Neuronal stem cell (in vitro differentiated cells): Measurements from ENCODE around the gene ZGRF1.

Experiments
- DNase-seq: peaks from one replicate; pipeline ENCODE4 v3.0.0-alpha.2; 2013; ENCODE audit warnings: low spot score
- H2AFZ ChIP-seq: one replicate; pipeline ENCODE4 v1.6.1; 2013; ENCODE audit warnings: mild to moderate bottlenecking, low read length, inconsistent platforms
- H2AK5ac ChIP-seq: 2 replicates; pipeline ENCODE4 v1.6.1; 2013; ENCODE audit warnings: low read depth, mild to moderate bottlenecking, inconsistent platforms, low read length, moderate library complexity, mixed read lengths
- H2BK120ac ChIP-seq: 2 replicates; pipeline ENCODE4 v1.6.1; 2013; ENCODE audit warnings: low read depth, mild to moderate bottlenecking, inconsistent platforms, low read length, moderate library complexity, mixed read lengths
- H2BK12ac ChIP-seq: one replicate; pipeline ENCODE4 v1.6.1; 2013; ENCODE audit warnings: low read length, inconsistent platforms
- H2BK15ac ChIP-seq: 2 replicates; pipeline ENCODE4 v1.6.1; 2013; ENCODE audit warnings: mild to moderate bottlenecking, low read length, inconsistent platforms, mixed read lengths
- H2BK5ac ChIP-seq: one replicate; pipeline ENCODE4 v1.6.1; 2013; ENCODE audit warnings: inconsistent platforms, mild to moderate bottlenecking, low read length, moderate library complexity
- H3K14ac ChIP-seq: one replicate; pipeline ENCODE4 v1.6.1; 2013; ENCODE audit warnings: low read length, inconsistent platforms
- H3K18ac ChIP-seq: 2 replicates; pipeline ENCODE4 v1.6.1; 2013; ENCODE audit warnings: low read length, inconsistent platforms
- H3K23ac ChIP-seq: 2 replicates; pipeline ENCODE4 v1.6.1; 2013; ENCODE audit warnings: low read depth, mild to moderate bottlenecking, mixed read lengths, low read length, inconsistent platforms; ENCODE audit not compliant: poor library complexity
- H3K27ac ChIP-seq: replicated peaks from 3 replicates; pipeline ENCODE4 v1.5.1; 2013; ENCODE audit warnings: low read length, inconsistent platforms
- H3K27me3 ChIP-seq, 3 experiments: 2 replicates each; pipeline ENCODE4 v1.6.1; 2013; ENCODE audit warnings: low read length in 3 of 3, mild to moderate bottlenecking in 2 of 3, inconsistent platforms in 1 of 3, low read depth in 1 of 3, mixed read lengths in 1 of 3, moderate library complexity in 1 of 3; ENCODE audit not compliant: control insufficient read depth in 3 of 3, insufficient read depth in 3 of 3
- H3K36me3 ChIP-seq, 2 donors: replicated peaks in 1 of 2; 2 replicates each; pipeline ENCODE4 v1.6.1; 2013; ENCODE audit warnings: low read length in 2 of 2; ENCODE audit not compliant: control insufficient read depth in 2 of 2, insufficient read depth in 2 of 2
- H3K4ac ChIP-seq: 2 replicates; pipeline ENCODE4 v1.6.1; 2013; ENCODE audit warnings: inconsistent platforms, mild to moderate bottlenecking, low read length, moderate library complexity
- H3K4me1 ChIP-seq, 2 donors: 1 replicate in 1 of 2; 2 replicates in 1 of 2; pipeline ENCODE4 v1.6.1; 2013; ENCODE audit warnings: low read length in 2 of 2, low read depth in 1 of 2; ENCODE audit not compliant: control insufficient read depth in 2 of 2, insufficient read depth in 1 of 2
- H3K4me2 ChIP-seq: one replicate; pipeline ENCODE4 v1.6.1; 2013; ENCODE audit warnings: mild to moderate bottlenecking, low read length, inconsistent platforms; ENCODE audit not compliant: insufficient read depth, poor library complexity, severe bottlenecking
- H3K4me3 ChIP-seq, 2 donors: 2 replicates each; pipeline ENCODE4 v1.5.1; 2013; ENCODE audit warnings: low read length in 2 of 2, mild to moderate bottlenecking in 2 of 2, inconsistent platforms in 1 of 2, moderate library complexity in 1 of 2
- H3K79me1 ChIP-seq: one replicate; pipeline ENCODE4 v1.6.1; 2013; ENCODE audit warnings: low read depth, mild to moderate bottlenecking, inconsistent platforms, low read length, moderate library complexity
- H3K9ac ChIP-seq: one replicate; pipeline ENCODE4 v1.6.1; 2013; ENCODE audit warnings: mild to moderate bottlenecking, low read depth, low read length, inconsistent platforms; ENCODE audit not compliant: poor library complexity
- H3K9me3 ChIP-seq, 2 donors: replicated peaks in 1 of 2; 2 replicates each; pipeline versions ENCODE3 to v1.6.1; 2013; ENCODE audit warnings: low read length in 2 of 2, mild to moderate bottlenecking in 2 of 2, inconsistent platforms in 1 of 2, low read depth in 1 of 2, mixed read lengths in 1 of 2, moderate library complexity in 1 of 2; ENCODE audit not compliant: control insufficient read depth in 2 of 2, insufficient read depth in 1 of 2
- H4K8ac ChIP-seq: one replicate; pipeline ENCODE4 v1.6.1; 2013; ENCODE audit warnings: low read depth, mild to moderate bottlenecking, inconsistent platforms, low read length, moderate library complexity
- H4K91ac ChIP-seq: one replicate; pipeline ENCODE4 v1.6.1; 2013; ENCODE audit warnings: low read length, low read depth, mild to moderate bottlenecking, inconsistent platforms; ENCODE audit not compliant: poor library complexity
- WGBS, 2 donors: extraction: QIAGEN DNeasy Blood & Tissue Kit; methylation state at CpG; one replicate each; pipeline ENCODE4 v1.1.7; 2013; ENCODE audit warnings: missing lambda C conversion rate in 2 of 2, mixed read lengths in 1 of 2; ENCODE audit not compliant: insufficient read length in 2 of 2, insufficient replicate concordance in 1 of 2; ENCODE audit errors: extremely low coverage in 2 of 2; 5-methylcytosine and 5-hydroxymethylcytosine counted together

ZGRF1 gene

GRCh38 chr4:112674376-112674775 is 37.7 kb upstream of the ZGRF1 start:
- Histone ChIP-seq H3K36me3 (no peaks in the 10 kb centered on the region), H3K4me3 (no peak overlapping the region), H3K9ac (no peak overlapping the region), H2AK5ac (no peak overlapping the region), H3K79me1 (no peaks in the 10 kb centered on the region), H2BK5ac (no peak overlapping the region), H2BK120ac (no peak overlapping the region), H3K9me3 (peaks cover 0 to 2% of the 10 kb centered on the region in 2 donors), H3K4me2 (no peak overlapping the region), H3K23ac (no peak overlapping the region), H3K4me1 (no peaks in the 10 kb centered on the region), H3K27me3 (no peaks in the 10 kb centered on the region), H3K14ac (no peak overlapping the region), H3K27ac (no peak overlapping the region), H2BK15ac (no peak overlapping the region), H4K8ac (no peak overlapping the region), H3K18ac (no peak overlapping the region), H2AFZ (no peak overlapping the region), H3K4ac (no peak overlapping the region), H4K91ac (no peak overlapping the region), H2BK12ac (no peak overlapping the region)
- no CpG with 5 or more reads among the region's 1 CpG for WGBS, 2 donors
- no peak for DNase-seq

- H3K79me1 ChIP-seq = no peaks in the 10 kb centered on the region
- no peak overlapping the region for H2AK5ac ChIP-seq
- no peak overlapping the region for H3K4me3 ChIP-seq
- no peak overlapping the region for H3K14ac ChIP-seq
- WGBS, 2 donors = no CpG with 5 or more reads among the region's 1 CpG
- H3K9me3 ChIP-seq = peaks cover 0 to 2% of the 10 kb centered on the region in 2 donors
- H2BK12ac ChIP-seq = no peak overlapping the region
- no peak overlapping the region for H4K8ac ChIP-seq
- no peak overlapping the region for H2AFZ ChIP-seq
- no peak overlapping the region for H3K9ac ChIP-seq
- H4K91ac ChIP-seq = no peak overlapping the region
- DNase-seq = no peak
- no peaks in the 10 kb centered on the region for H3K27me3 ChIP-seq
- H2BK120ac ChIP-seq = no peak overlapping the region
- no peaks in the 10 kb centered on the region for H3K4me1 ChIP-seq
- no peak overlapping the region for H3K4me2 ChIP-seq
- H3K18ac ChIP-seq = no peak overlapping the region
- H3K23ac ChIP-seq = no peak overlapping the region
- H2BK5ac ChIP-seq = no peak overlapping the region
- H2BK15ac ChIP-seq = no peak overlapping the region
- H3K27ac ChIP-seq = no peak overlapping the region
- H3K36me3 ChIP-seq = no peaks in the 10 kb centered on the region
- no peak overlapping the region for H3K4ac ChIP-seq
Observed at GRCh38 chr4:112673686-112674085, 37.0 kb upstream of the ZGRF1 start.

GRCh38 chr4:112673076-112673475 is 36.4 kb upstream of the ZGRF1 start:
- Histone ChIP-seq H3K9ac (no peak overlapping the region), H3K27me3 (no peaks in the 10 kb centered on the region), H2AK5ac (no peak overlapping the region), H3K27ac (no peak overlapping the region), H3K79me1 (no peaks in the 10 kb centered on the region), H2BK5ac (no peak overlapping the region), H3K9me3 (peaks cover 0 to 2% of the 10 kb centered on the region in 2 donors), H3K4ac (no peak overlapping the region), H3K18ac (no peak overlapping the region), H3K23ac (no peak overlapping the region), H3K4me3 (no peak overlapping the region), H3K4me2 (no peak overlapping the region), H4K8ac (no peak overlapping the region), H2BK15ac (no peak overlapping the region), H3K14ac (no peak overlapping the region), H3K36me3 (no peaks in the 10 kb centered on the region), H2BK12ac (no peak overlapping the region), H2BK120ac (no peak overlapping the region), H3K4me1 (peaks cover 0 to 4% of the 10 kb centered on the region in 2 donors), H4K91ac (no peak overlapping the region), H2AFZ (no peak overlapping the region)
- no peak for DNase-seq

GRCh38 chr4:112668131-112668530 is 31.4 kb upstream of the ZGRF1 start:
- Histone ChIP-seq H2AK5ac (no peak overlapping the region), H3K4ac (no peak overlapping the region), H2BK5ac (no peak overlapping the region), H3K18ac (no peak overlapping the region), H3K27ac (no peak overlapping the region), H2BK12ac (no peak overlapping the region), H3K27me3 (no peaks in the 10 kb centered on the region), H3K9me3 (peaks cover 0 to 2% of the 10 kb centered on the region in 2 donors), H3K9ac (no peak overlapping the region), H4K8ac (no peak overlapping the region), H3K23ac (no peak overlapping the region), H2BK120ac (no peak overlapping the region), H3K79me1 (no peaks in the 10 kb centered on the region), H2AFZ (no peak overlapping the region), H3K4me2 (no peak overlapping the region), H3K36me3 (no peaks in the 10 kb centered on the region), H2BK15ac (no peak overlapping the region), H3K4me3 (no peak overlapping the region), H3K14ac (no peak overlapping the region), H4K91ac (no peak overlapping the region), H3K4me1 (peaks cover 0 to 4% of the 10 kb centered on the region in 2 donors)
- DNase-seq = no peak
- no CpG with 5 or more reads among the region's 3 CpGs for WGBS, 2 donors
